CD4-positive, alpha-beta T cell treated with Interleukin-21 for 1 hour (primary cell): ENCODE measurements around the gene AHNAK.
A peak's percentile ranks its signal among the peaks of the same experiment; 100 is the strongest.

ENCODE experiments used
- DNase-seq: peaks from one replicate; pipeline ENCODE4 v3.0.0-alpha.2; 2020

Gene AHNAK

GRCh38 chr11:62428871-62429560 lies 117.6 kb downstream of the AHNAK start:
- no peak for DNase-seq

- no peak for DNase-seq
Observed at GRCh38 chr11:62427630-62428233, 118.9 kb downstream of the AHNAK start.

DNA sequence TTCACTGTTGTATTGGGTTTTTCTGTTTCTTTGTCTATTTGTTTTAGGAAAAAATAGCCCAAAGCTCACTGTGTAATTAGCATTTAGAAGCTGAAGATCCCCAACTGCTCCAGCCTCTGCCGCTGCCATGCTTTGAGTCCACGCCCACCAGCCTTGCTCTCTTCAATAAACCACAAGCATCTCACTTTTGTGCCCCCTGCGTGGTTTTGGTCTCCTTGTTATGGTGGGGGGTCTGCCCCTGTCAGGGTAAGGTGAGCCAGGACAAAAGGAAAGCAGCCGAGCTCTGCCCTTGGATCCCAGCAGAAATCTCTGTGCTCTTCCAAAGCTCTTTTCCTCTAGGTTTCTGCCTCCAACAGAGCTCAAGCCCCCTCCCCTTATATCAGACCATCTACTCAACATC lies 123.6 kb downstream of the AHNAK start:
- DNase-seq: no peak

DNA sequence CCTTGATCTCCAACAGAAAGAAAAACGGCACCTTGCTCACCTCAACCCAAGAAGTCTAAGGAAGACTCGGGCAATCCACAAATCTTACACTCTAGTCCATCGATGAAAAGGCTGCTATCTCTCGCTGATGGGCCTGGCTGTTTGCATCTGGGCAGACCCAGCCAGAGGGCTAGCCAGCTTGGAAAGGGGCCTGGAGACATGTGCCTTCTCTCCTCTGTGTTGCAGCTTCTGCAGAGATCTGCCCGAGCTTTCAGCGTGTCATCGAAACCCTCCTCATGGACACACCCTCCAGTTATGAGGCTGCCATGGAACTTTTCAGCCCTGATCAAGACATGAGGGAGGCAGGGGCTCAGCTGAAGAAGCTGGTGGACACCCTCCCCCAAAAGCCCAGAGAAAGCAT lies 124.6 kb downstream of the AHNAK start:
- DNase-seq: no peak

- no peak for DNase-seq
Observed at GRCh38 chr11:62420882-62421281, 125.7 kb downstream of the AHNAK start.

DNA sequence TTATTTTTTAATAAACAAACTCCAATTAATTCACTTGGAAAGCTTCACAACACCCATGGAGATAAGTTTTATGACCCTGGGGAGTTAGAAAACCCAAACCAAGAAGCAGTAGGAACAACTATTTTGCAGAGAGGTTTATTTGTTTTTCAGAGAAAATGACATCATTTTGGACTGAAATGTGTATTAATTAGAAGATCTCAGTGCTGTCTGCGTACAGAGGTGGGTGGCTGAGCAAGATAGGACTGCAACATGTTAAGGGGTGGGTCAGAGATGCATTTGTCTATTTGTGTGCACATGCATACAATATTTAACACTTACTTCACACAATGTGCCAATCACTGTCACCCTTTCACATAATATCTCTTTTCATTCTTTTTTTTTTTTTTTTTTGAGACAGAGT lies 126.7 kb downstream of the AHNAK start:
- no peak for DNase-seq

GRCh38 chr11:62419314-62419929 lies 127.2 kb downstream of the AHNAK start:
- no peak for DNase-seq

GRCh38 chr11:62418733-62419132 lies 127.9 kb downstream of the AHNAK start, which contains the start of gene SCGB1A1:
Gene SCGB1A1, plus strand, starts transcription at chr11:62419033. Its CDS starts 63 bp downstream, at chr11:62419096.
- DNase-seq: no peak

GRCh38 chr11:62418136-62418535 lies 128.5 kb downstream of the AHNAK start:
- no peak for DNase-seq

GRCh38 chr11:62416596-62416995 lies 130.0 kb downstream of the AHNAK start:
- DNase-seq: no peak

GRCh38 chr11:62413060-62413696 lies 133.4 kb downstream of the AHNAK start:
- no peak for DNase-seq

GRCh38 chr11:62411524-62411923 lies 135.1 kb downstream of the AHNAK start:
- no peak for DNase-seq

DNA sequence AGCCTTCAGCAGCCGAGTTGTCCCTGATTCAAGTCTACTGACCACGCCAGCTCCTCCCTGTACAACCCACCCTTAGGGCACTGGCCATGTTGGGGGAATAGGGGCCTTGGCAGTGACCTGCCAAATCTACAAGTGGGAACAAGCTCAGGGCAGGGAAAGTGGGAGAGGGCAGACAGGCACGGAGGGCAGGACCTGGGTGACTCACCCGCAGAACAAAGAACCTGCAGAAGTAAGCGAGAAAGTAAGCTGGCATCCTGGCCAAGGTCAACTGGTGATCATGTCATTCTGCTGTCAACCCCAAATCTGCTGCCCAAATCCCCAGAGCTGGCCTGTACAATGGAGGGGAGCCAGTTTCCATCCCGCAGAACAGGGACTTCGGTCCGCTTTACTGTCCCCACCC lies 135.6 kb downstream of the AHNAK start:
- DNase-seq: no peak

DNA sequence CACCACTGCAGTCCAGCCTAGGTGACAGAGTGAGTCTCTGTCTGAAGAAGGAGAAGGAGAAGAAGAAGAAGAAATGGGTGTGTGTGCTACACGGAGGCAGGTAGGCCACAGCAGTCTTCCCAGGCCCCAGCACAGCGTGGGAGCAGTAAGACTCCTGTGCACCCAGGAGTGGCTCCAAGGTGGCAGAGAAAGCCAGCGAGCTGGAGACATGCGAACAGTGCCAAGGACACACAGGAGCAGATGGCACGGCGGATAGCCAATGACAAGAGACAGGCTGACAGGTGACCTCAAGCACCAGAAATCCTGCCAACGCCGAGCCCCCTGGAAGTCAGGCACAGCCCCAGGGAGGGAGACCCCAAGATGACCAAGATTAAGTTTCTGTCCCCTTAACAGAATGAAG lies 136.8 kb downstream of the AHNAK start:
- no peak for DNase-seq

DNA sequence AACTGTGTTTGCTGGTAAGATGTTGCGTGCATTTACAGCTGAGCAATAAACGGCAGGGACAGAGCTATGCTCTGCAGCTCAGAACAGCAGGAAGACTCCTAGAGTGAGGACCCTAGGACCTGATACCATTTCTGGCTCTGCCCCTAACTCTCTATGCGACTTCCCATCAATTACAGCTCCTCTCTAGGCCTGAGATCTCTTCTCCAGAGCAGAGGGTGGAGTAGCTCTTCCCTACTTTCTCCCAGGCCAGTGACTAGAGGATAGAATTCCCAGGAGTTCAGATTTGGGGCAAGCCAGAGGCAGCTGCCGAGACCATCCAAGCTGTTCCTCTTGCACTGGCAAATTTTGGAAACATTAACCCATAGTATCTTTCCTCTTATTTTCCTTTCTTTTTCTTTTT lies 140.6 kb downstream of the AHNAK start:
- no peak for DNase-seq

DNA sequence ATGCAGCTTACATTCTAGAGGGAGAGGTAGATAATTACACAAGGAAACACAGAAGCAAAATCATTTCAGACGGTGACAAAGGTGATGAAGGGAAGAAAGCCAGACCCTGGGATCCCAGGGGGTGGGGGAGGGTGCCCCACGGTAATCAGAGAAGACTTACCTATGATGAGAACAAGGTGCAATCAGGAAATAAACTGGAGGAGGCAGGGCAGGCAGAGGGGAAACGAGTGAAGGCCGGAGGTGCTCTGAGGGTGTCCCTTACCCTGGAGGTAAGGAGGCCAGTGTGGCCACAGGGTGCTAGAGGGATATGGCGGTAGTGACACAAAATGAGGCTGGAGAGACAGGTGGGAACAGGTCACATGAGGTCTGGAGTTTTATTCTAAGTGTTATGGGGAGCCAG lies 141.7 kb downstream of the AHNAK start:
- no peak for DNase-seq

DNA sequence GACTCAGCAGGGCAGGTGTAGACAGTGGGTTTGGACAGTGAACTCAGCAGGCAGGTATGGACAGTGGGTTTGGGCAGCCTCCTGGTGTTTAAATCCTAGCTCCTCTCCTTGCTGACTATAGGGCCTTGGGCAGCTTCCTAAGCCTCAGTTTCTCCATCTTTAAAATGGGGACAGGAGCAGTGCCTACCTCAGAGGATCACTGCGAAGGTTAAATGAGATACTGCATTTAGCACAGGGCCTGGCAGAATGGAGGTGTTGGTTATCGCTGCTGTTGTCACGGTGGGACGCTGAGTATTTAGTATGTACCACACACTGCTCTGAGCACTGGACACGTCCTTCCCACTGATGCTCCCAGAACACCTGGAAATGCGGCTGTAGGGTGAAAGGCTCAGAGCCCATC lies 142.2 kb downstream of the AHNAK start:
- DNase-seq: no peak

GRCh38 chr11:62402960-62403730 lies 143.5 kb downstream of the AHNAK start:
- no peak for DNase-seq

- peak; percentile 60 for DNase-seq
Observed at GRCh38 chr11:62402226-62402959, 144.2 kb downstream of the AHNAK start.

DNA sequence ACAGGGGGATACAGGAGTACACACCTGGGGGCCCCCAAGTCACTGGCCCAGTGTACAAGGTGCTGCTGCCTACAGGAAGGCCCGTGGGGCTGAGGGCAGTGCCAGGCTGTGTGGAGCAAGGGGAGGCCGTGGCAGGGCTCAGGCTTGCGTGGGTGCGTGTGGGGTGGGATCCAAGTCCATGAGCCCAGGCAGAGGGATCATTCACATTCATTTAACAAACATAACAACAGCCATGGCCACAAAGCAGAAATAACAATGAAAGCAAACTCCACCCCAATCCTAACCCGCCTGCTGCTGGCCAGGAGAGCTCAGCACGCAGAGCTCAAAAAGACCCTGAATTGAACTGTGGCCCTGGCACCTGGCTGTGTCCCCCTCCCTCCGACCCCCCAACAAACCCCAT lies 144.8 kb downstream of the AHNAK start:
- no peak for DNase-seq

DNA sequence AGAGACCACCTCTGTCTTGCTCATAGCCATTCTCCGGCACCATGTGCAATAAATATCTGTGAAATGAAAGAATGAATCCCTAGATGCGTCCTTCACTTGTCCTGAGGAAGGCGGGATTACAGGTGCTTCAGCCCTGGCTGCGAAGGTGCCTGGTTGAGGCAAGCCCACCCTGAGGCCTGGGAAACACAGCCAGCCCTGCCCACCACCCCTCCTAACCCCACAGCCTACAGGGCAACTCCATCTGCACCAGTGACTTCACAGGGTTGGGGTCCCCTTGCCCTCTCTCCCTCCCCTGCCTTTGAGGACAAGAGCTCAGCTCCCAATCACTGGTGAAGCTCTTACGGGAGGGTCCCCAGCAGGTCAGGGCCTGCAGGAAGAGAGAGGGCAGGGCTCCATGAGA lies 145.2 kb downstream of the AHNAK start:
- DNase-seq: no peak

DNA sequence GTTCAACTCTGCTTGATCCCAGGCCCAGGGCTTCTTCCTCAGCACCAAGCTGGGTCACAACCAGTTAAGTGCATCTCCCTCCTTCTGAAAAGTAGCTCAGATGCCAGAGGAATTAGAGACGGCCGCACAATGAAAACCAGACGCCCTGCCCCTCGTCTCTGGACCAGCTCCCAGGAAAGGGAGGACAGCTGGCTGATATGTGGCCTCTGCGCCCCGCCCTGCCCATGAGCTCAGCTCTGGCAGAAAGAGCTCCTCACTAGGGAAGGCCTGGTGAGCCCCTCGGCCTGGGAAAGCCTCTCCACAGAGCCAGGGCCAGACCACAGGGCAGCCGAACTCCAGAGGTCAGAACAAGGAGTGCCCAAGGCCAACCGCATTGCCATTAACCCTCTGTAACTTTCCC lies 145.8 kb downstream of the AHNAK start:
- no peak for DNase-seq
